Heart left ventricle (tissue), 16 donors: ENCODE measurements around the gene RHD. TPM values are rescaled to one million over a fixed set of nuclear protein-coding genes. Genes with fewer than 3 reads are reported as not detected.
A peak's percentile ranks its signal among the peaks of the same experiment; 100 is the strongest.
"Not testable (repeated sequence)": the region's sequence is repeated elsewhere in the genome, so short reads cannot be mapped to it uniquely, and the experiment has no call there.

ENCODE experiments used
- ATAC-seq, 4 donors: fragments of 200-7000 bp; cut with Tn5 transposase; one replicate each; pipeline ENCODE4 v1.9.1; 2020 to 2022; ENCODE audit warnings: moderate library complexity in 4 of 4, mild to moderate bottlenecking in 3 of 4, moderate number of reproducible peaks in 1 of 4
- DNase-seq, 5 donors: peaks; one replicate each; pipeline ENCODE4 v3.0.0-alpha.2; 2020
- H3K27ac ChIP-seq, 12 donors: fragments of 200-600 bp; sonication (generic) in 4 of 12; one replicate each; pipeline versions ENCODE4 v1.5.0 to v1.8.0; 2016 to 2022; ENCODE audit warnings: mild to moderate bottlenecking in 2 of 12
- H3K27me3 ChIP-seq, 9 donors: fragments of 200-600 bp; sonication (generic) in 2 of 9; one replicate each; pipeline versions ENCODE4 v1.5.1 to v1.8.0; 2016 to 2022; ENCODE audit warnings: mild to moderate bottlenecking in 3 of 9
- H3K36me3 ChIP-seq, 9 donors: fragments of 200-600 bp; sonication (generic) in 2 of 9; one replicate each; pipeline versions ENCODE4 v1.5.0 to v1.8.0; 2018 to 2022; ENCODE audit warnings: mild to moderate bottlenecking in 2 of 9
- H3K4me1 ChIP-seq, 12 donors: fragments of 200-600 bp; sonication (generic) in 4 of 12; one replicate each; pipeline versions ENCODE4 v1.5.0 to v1.8.0; 2016 to 2022; ENCODE audit warnings: mild to moderate bottlenecking in 3 of 12
- H3K4me3 ChIP-seq, 12 donors: fragments of 200-600 bp; sonication (generic) in 4 of 12; one replicate each; pipeline versions ENCODE4 v1.5.0 to v1.8.0; 2017 to 2022; ENCODE audit warnings: mild to moderate bottlenecking in 9 of 12, moderate library complexity in 4 of 12
- H3K9me3 ChIP-seq, 12 donors: fragments of 200-600 bp; sonication (generic) in 4 of 12; one replicate each; pipeline versions ENCODE4 v1.5.0 to v1.8.0; 2016 to 2022; ENCODE audit warnings: mild to moderate bottlenecking in 1 of 12
- CTCF ChIP-seq, 12 donors: fragments of 200-600 bp; sonication (generic) in 4 of 12; IDR thresholded peaks; one replicate each; pipeline versions ENCODE4 v1.5.0 to v1.8.0; 2018 to 2022; ENCODE audit warnings: antibody characterized with exemption in 12 of 12, mild to moderate bottlenecking in 5 of 12
- POLR2A ChIP-seq, 2 donors: fragments of 450-650 bp; IDR thresholded peaks; one replicate each; pipeline ENCODE4 v1.6.1; 2017; ENCODE audit warnings: antibody characterized with exemption in 2 of 2, mild to moderate bottlenecking in 2 of 2, moderate library complexity in 2 of 2
- WGBS, 4 donors: extraction: QIAGEN DNeasy Blood & Tissue Kit in 2 of 4; methylation state at CpG; one replicate each; pipeline versions ENCODE4 v1.1.5 to v1.1.7; 2013 to 2018; 5-methylcytosine and 5-hydroxymethylcytosine counted together
- intact Hi-C, 10 donors: fragments of 100-400 bp; cut with DNase I; formaldehyde crosslinking; loops; one replicate each; pipeline versions ENCODE4 v1.11.1 to v1.14.2; 2022
- long read RNA-seq, 3 donors: library from polyadenylated mRNA; unstranded; transcript quantifications; one replicate each; pipeline ENCODE4 v2.0.0, GENCODE V29; 2020 to 2021
- polyA plus RNA-seq, 2 donors: library from polyadenylated mRNA; stranded (reverse); fragments of 200-250 nt; gene quantifications; one replicate each; pipeline ENCODE4 v1.2.3, GENCODE V29; 2013
- total RNA-seq, 9 donors: library from RNA; depleted of rRNA in 2 of 9; stranded (reverse); fragments of >200 nt in 2 of 9; fragmentation: NEBNext Ultra II Directional in 3 of 9; extraction: Animal tissue kit (Norgen Biotek cat#: 25700) in 3 of 9; gene quantifications; one replicate each; pipeline versions ENCODE4 v1.1.0 to v1.2.4, GENCODE V29; 2016 to 2023
- donor health status: ischemic (EF 13 %, LVEDD 7.1; RV severe dilation, severe dysfunction).
- donor health status: healthy with polysubstance abuse.
- donor health status: DM: no; HTN: yes; CAD: no.
- donor health status: DM: no; HTN: no; CAD: no.
- donor health status: ischemic (EF 25% LVEDD 6.9; RV normal size, moderate dysfunction).
- donor health status: ischemic (EF 25% LVEDD 5.7; RV mildly dilated, moderate dysfunction).
- donor health status: healthy.
- donor health status: DM: yes; HTN: yes; CAD: no.
- donor health status: ischemic (EF 35%, LVEDD 5.7; RV mildly dilated, moderate dysfunction).
- donor health status: nonischemic (EF 11% LVEDD 7.7; RV severe dilation, severe dysfunction).
- donor health status: DM: yes; HTN: yes; CAD: no.
- donor health status: PGD.
- donor health status: ischemic (EF 29% LVEDD 5.4; RV normal size, mild dysfunction).
- donor health status: nonischemic (EF 23%, LVEDD 6.1; RV moderate dilation, normal function).

Gene RHD
- total RNA-seq (not detected), polyA plus RNA-seq (not detected)
- long read RNA-seq, donor 1: 0 reads
- long read RNA-seq, donor 2: 0 reads
- long read RNA-seq, donor 3: 0 reads

GRCh38 chr1:25272238-25272637 is at the start of gene RHD:
TSS of gene RHD (plus strand) at chr1:25272509. CDS start at chr1:25272548, 39 bp downstream.
- intact Hi-C loops, H3K27ac ChIP-seq, H3K27me3 ChIP-seq, DNase-seq, H3K4me1 ChIP-seq, H3K4me3 ChIP-seq, H3K36me3 ChIP-seq, ATAC-seq, H3K9me3 ChIP-seq: not testable (repeated sequence)
- WGBS, 4 donors: 20 to 83% (median 71%) methylated on average over 1 to 8 of the region's 8 CpGs

GRCh38 chr1:25222606-25223005 is 49.7 kb upstream of the RHD start:
- Histone ChIP-seq H3K4me3 (no peak overlapping the region), H3K9me3 (no peaks in the 10 kb centered on the region), H3K36me3 (peaks cover 0 to 85% (median 82%) of the 10 kb centered on the region in 9 donors), H3K4me1 (no peaks in the 10 kb centered on the region), H3K27me3 (no peaks in the 10 kb centered on the region), H3K27ac (no peak overlapping the region)
- intact Hi-C loops: loop anchor here in 2 of 10 donors (5.0 to 10.0 kb wide), 2 partner anchors 568 to 570 kb away; no protein-coding TSS in a partner anchor
- ATAC-seq: no peak
- no peak for DNase-seq
- TF ChIP-seq CTCF (IDR thresholded peaks at IDR 0.05) (no peak), POLR2A (IDR thresholded peaks at IDR 0.05) (no peak)
- 84 to 91% (median 88%) methylated on average over 4 of the region's 4 CpGs for WGBS, 4 donors

DNA sequence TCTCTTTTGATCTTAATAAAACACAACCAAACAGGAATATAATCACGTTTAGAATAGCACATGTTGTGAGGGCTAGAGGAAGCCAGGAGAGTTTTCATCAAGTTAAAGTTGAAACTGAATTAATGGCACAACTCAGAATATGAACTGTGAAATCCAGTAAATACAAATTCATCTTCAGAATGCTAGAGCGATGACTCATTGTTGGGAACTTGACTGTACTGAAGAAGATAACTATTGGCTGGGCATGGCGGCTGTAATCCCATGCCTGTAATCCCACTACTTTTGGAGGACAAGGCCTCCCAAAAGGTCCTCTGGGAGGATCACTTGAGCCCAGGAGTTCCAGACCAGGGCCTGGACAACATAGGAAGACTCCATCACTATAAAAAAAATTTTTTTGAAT is 48.8 kb upstream of the RHD start:
- Histone ChIP-seq H3K27me3 (no peaks in the 10 kb centered on the region), H3K4me3 (no peak overlapping the region), H3K9me3 (no peaks in the 10 kb centered on the region), H3K36me3 (peaks cover 3 to 93% (median 90%) of the 10 kb centered on the region in 9 donors), H3K4me1 (no peaks in the 10 kb centered on the region), H3K27ac (no peak overlapping the region)
- no peak for TF ChIP-seq CTCF (IDR thresholded peaks at IDR 0.05)
- no peak for TF ChIP-seq POLR2A (IDR thresholded peaks at IDR 0.05)
- ATAC-seq (no peak), DNase-seq (no peak)
- 73 to 90% (median 80%) methylated on average over 3 of the region's 3 CpGs for WGBS, 4 donors
- intact Hi-C loops: loop anchor here in 2 of 10 donors (5.0 to 10.0 kb wide), 2 partner anchors 569 to 571 kb away; no protein-coding TSS in a partner anchor

GRCh38 chr1:25232027-25232865 is 40.1 kb upstream of the RHD start, which contains the start of gene SYF2:
TSS of gene SYF2 (minus strand) at chr1:25232502. CDS start at chr1:25232467, 35 bp downstream.
- no peaks in the 10 kb centered on the region for H3K9me3 ChIP-seq
- DNase-seq (peak; percentile 92 to 95 (median 92)), ATAC-seq (peak; percentile 91 to 97 (median 95))
- peaks cover 3 to 59% (median 47%) of the 10 kb centered on the region in 9 donors for H3K36me3 ChIP-seq
- peak within 1 kb of the TSS; percentile 60 to 94 (median 76) for H3K4me3 ChIP-seq
- H3K4me1 ChIP-seq: peaks cover 0 to 47% (median 27%) of the 10 kb centered on the region in 12 donors
- TF ChIP-seq CTCF (IDR thresholded peaks at IDR 0.05) (no peak), POLR2A (IDR thresholded peaks at IDR 0.05) (peak in 1 of 2 donors; percentile 52)
- no peaks in the 10 kb centered on the region for H3K27me3 ChIP-seq
- intact Hi-C loops: no loop called here
- H3K27ac ChIP-seq: peak within 1 kb of the TSS; percentile 73 to 98 (median 92)
- WGBS, 4 donors: 0 to 2% (median 1%) methylated on average over 43 to 54 of the region's 54 CpGs
